Neural cell (in vitro differentiated cells): Measurements from ENCODE around the gene ISCA2.

Source experiments
- EP300 ChIP-seq: fragments of 450-650 bp; conservative IDR thresholded peaks from 2 replicates; pipeline ENCODE4 v1.6.1; 2014; ENCODE audit warnings: antibody characterized with exemption, mild to moderate bottlenecking, moderate library complexity; ENCODE audit not compliant: poor library complexity, severe bottlenecking
- POLR2AphosphoS5 ChIP-seq: IDR thresholded peaks from 2 replicates; pipeline ENCODE4 v1.6.1; 2012
- RAD21 ChIP-seq: fragments of 450-650 bp; conservative IDR thresholded peaks from 2 replicates; pipeline ENCODE4 v1.6.1; 2014; ENCODE audit warnings: antibody characterized with exemption, mild to moderate bottlenecking, moderate library complexity
- SMC3 ChIP-seq: fragments of 450-650 bp; conservative IDR thresholded peaks from 2 replicates; pipeline ENCODE4 v1.6.1; 2014; ENCODE audit warnings: antibody characterized with exemption, mild to moderate bottlenecking, moderate library complexity; ENCODE audit not compliant: poor library complexity
- TAF1 ChIP-seq: IDR thresholded peaks from 2 replicates; pipeline ENCODE4 v1.6.1; 2012; ENCODE audit warnings: low read depth
- TF ChIP-seq, protein P1 (sequence below): fragments of 450-650 bp; IDR thresholded peaks from 2 replicates; pipeline ENCODE4 v1.5.1; 2014; ENCODE audit warnings: antibody characterized with exemption, mild to moderate bottlenecking, moderate library complexity; ENCODE audit not compliant: poor library complexity, severe bottlenecking
- TF ChIP-seq, protein P2 (sequence below): IDR thresholded peaks from 2 replicates; pipeline ENCODE4 v1.6.1; 2012; ENCODE audit warnings: borderline replicate concordance

DNA sequence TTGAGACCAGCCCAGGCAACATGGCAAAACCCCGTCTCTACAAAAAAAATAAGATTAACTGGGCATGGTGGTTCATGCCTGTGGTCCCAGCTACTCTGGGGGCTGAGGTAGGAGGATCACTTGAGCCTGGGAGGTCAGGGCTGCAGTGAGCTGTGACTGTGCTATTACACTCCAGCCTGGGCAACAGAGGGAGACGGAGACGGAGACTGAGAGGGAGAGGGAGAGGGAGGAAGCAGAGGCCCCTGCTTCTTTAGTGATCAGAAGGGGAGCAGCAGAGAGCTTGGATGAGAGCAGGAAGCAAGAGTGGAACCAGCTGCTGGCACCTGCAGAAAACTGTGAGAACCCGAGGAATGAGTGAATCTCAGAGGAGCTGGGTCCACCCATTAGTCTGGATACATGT is 45.9 kb downstream of the ISCA2 start:
- TF ChIP-seq, protein P1, sequence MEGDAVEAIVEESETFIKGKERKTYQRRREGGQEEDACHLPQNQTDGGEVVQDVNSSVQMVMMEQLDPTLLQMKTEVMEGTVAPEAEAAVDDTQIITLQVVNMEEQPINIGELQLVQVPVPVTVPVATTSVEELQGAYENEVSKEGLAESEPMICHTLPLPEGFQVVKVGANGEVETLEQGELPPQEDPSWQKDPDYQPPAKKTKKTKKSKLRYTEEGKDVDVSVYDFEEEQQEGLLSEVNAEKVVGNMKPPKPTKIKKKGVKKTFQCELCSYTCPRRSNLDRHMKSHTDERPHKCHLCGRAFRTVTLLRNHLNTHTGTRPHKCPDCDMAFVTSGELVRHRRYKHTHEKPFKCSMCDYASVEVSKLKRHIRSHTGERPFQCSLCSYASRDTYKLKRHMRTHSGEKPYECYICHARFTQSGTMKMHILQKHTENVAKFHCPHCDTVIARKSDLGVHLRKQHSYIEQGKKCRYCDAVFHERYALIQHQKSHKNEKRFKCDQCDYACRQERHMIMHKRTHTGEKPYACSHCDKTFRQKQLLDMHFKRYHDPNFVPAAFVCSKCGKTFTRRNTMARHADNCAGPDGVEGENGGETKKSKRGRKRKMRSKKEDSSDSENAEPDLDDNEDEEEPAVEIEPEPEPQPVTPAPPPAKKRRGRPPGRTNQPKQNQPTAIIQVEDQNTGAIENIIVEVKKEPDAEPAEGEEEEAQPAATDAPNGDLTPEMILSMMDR = no peak
- no peak for TF ChIP-seq SMC3
- TF ChIP-seq TAF1 = no peak
- TF ChIP-seq, protein P2, sequence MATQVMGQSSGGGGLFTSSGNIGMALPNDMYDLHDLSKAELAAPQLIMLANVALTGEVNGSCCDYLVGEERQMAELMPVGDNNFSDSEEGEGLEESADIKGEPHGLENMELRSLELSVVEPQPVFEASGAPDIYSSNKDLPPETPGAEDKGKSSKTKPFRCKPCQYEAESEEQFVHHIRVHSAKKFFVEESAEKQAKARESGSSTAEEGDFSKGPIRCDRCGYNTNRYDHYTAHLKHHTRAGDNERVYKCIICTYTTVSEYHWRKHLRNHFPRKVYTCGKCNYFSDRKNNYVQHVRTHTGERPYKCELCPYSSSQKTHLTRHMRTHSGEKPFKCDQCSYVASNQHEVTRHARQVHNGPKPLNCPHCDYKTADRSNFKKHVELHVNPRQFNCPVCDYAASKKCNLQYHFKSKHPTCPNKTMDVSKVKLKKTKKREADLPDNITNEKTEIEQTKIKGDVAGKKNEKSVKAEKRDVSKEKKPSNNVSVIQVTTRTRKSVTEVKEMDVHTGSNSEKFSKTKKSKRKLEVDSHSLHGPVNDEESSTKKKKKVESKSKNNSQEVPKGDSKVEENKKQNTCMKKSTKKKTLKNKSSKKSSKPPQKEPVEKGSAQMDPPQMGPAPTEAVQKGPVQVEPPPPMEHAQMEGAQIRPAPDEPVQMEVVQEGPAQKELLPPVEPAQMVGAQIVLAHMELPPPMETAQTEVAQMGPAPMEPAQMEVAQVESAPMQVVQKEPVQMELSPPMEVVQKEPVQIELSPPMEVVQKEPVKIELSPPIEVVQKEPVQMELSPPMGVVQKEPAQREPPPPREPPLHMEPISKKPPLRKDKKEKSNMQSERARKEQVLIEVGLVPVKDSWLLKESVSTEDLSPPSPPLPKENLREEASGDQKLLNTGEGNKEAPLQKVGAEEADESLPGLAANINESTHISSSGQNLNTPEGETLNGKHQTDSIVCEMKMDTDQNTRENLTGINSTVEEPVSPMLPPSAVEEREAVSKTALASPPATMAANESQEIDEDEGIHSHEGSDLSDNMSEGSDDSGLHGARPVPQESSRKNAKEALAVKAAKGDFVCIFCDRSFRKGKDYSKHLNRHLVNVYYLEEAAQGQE = no peak
- no peak for TF ChIP-seq POLR2AphosphoS5
- no peak for TF ChIP-seq EP300
- no peak for TF ChIP-seq RAD21
